ENCODE results near the gene MGAM2.
A peak's percentile ranks its signal among the peaks of the same experiment; 100 is the strongest.

The MGAM2 gene

DNA sequence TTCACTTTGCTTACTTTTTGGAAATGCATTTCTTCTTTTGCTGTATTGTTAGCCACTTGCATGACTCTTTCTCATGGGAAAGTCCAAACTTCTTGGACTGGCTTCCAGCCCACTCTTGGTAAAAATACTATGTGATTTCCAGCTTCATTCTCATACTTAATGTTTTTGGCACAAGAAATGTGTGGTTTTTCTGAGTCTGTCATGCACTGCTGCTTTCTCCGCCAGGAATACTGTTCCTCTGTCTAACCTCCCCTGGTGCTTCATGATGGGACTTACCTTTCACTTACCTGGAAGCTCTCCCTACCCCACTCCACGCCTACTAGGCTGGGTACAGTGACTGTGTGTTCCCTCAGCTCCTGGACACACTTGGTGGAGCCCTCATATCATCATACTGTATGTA is 18.7 kb downstream of the MGAM2 start:
- no peak for DNase-seq (ENCODE audit: low spot score)
- WGBS, 2 donors (ENCODE audit: extremely low coverage in 2 of 2, insufficient read length in 2 of 2, insufficient replicate concordance in 1 of 2): no CpG with 5 or more reads among the region's 2 CpGs
- H4K91ac ChIP-seq (ENCODE audit: low read depth, low read length, poor library complexity): no peak overlapping the region

DNA sequence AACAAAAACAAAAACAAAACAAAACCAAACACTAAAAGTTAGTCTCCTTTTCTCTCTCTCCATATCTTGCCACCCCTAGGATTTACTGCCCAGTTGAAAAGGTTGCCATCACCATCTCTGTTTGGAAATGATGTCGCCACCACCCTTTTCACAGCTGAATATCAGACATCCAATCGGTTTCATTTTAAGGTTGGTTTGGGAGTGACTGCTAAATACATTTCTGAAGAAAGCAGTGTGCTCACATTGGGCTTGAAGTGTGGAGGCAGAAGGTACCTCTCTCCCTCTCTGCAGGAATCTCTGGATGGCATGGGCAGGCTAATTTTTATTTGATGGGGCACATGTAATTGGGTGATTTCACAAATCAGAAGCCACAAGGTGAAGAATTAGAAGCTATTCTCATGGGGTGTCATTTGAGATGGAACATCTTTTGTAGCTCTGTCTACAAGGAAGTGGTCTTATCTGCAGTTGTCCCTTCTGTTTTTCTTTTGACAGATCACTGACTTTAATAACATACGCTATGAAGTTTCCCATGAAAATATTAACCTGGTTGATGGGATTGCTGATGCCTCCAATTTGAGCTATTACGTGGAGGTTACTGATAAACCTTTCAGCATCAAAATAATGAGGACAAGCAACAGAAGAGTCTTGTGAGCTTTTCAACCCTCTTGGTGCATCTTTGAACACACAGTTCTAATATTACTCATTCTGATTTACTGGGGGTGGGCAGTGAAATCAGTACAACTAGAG is 20.1 kb downstream of the MGAM2 start:
- no peak overlapping the region for H4K8ac ChIP-seq (ENCODE audit: low read depth, low read length)
- peaks cover 0 to 2% of the 10 kb centered on the region in 2 donors for H3K9me3 ChIP-seq (replicated peaks in 1 of 2; ENCODE audit: control insufficient read depth in 2 of 2, insufficient read depth in 1 of 2, low read depth in 1 of 2, low read length in 2 of 2)
- no peak overlapping the region for H4K91ac ChIP-seq (ENCODE audit: low read depth, low read length, poor library complexity)
- no peak overlapping the region for H2BK5ac ChIP-seq (ENCODE audit: low read length)
- H3K4ac ChIP-seq (ENCODE audit: low read length): no peak overlapping the region
- no peaks in the 10 kb centered on the region for H3K4me1 ChIP-seq (ENCODE audit: control insufficient read depth in 2 of 2, insufficient read depth in 1 of 2, low read depth in 1 of 2, low read length in 2 of 2)
- no peak overlapping the region for H3K14ac ChIP-seq (ENCODE audit: low read length)
- no peak overlapping the region for H3K4me3 ChIP-seq (ENCODE audit: low read length in 2 of 2)
- H3K4me2 ChIP-seq (ENCODE audit: insufficient read depth, low read length, poor library complexity, severe bottlenecking): no peak overlapping the region
- whole genome bisulfite sequencing, 2 donors (ENCODE audit: extremely low coverage in 2 of 2, insufficient read length in 2 of 2, insufficient replicate concordance in 1 of 2): no CpG with 5 or more reads among the region's 4 CpGs
- no peaks in the 10 kb centered on the region for H3K36me3 ChIP-seq (replicated peaks in 1 of 2; ENCODE audit: control insufficient read depth in 2 of 2, insufficient read depth in 2 of 2, low read length in 2 of 2)
- H2BK120ac ChIP-seq (ENCODE audit: low read depth, low read length): no peak overlapping the region
- H3K9ac ChIP-seq (ENCODE audit: low read depth, low read length, poor library complexity): no peak overlapping the region
- H3K27ac ChIP-seq (replicated peaks; ENCODE audit: low read length): no peak overlapping the region
- H3K27me3 ChIP-seq (ENCODE audit: control insufficient read depth in 3 of 3, insufficient read depth in 3 of 3, low read depth in 1 of 3, low read length in 3 of 3): no peaks in the 10 kb centered on the region
- no peak overlapping the region for H2AFZ ChIP-seq (ENCODE audit: low read length)
- DNase-seq (ENCODE audit: low spot score): no peak
- H2AK5ac ChIP-seq (ENCODE audit: low read depth, low read length): no peak overlapping the region
- H3K79me1 ChIP-seq (ENCODE audit: low read depth, low read length): no peaks in the 10 kb centered on the region
- H3K18ac ChIP-seq (ENCODE audit: low read length): no peak overlapping the region
- H3K23ac ChIP-seq (ENCODE audit: low read depth, low read length, poor library complexity): no peak overlapping the region
- H2BK15ac ChIP-seq (ENCODE audit: low read length): no peak overlapping the region
- H2BK12ac ChIP-seq (ENCODE audit: low read length): no peak overlapping the region

More for the DNA sequence above, 18.7 kb downstream of the MGAM2 start:
- H2BK15ac ChIP-seq (ENCODE audit: low read length): no peak overlapping the region
- H2BK12ac ChIP-seq (ENCODE audit: low read length): no peak overlapping the region
- no peak overlapping the region for H2AK5ac ChIP-seq (ENCODE audit: low read depth, low read length)
- H3K4me1 ChIP-seq (ENCODE audit: control insufficient read depth in 2 of 2, insufficient read depth in 1 of 2, low read depth in 1 of 2, low read length in 2 of 2): no peaks in the 10 kb centered on the region
- H3K4me3 ChIP-seq (ENCODE audit: low read length in 2 of 2): no peak overlapping the region
- H3K14ac ChIP-seq (ENCODE audit: low read length): no peak overlapping the region
- H2AFZ ChIP-seq (ENCODE audit: low read length): no peak overlapping the region
- no peak overlapping the region for H4K8ac ChIP-seq (ENCODE audit: low read depth, low read length)
- no peaks in the 10 kb centered on the region for H3K27me3 ChIP-seq (ENCODE audit: control insufficient read depth in 3 of 3, insufficient read depth in 3 of 3, low read depth in 1 of 3, low read length in 3 of 3)
- H3K4ac ChIP-seq (ENCODE audit: low read length): no peak overlapping the region
- H3K23ac ChIP-seq (ENCODE audit: low read depth, low read length, poor library complexity): no peak overlapping the region
- no peak overlapping the region for H2BK120ac ChIP-seq (ENCODE audit: low read depth, low read length)
- peaks cover 0 to 2% of the 10 kb centered on the region in 2 donors for H3K9me3 ChIP-seq (replicated peaks in 1 of 2; ENCODE audit: control insufficient read depth in 2 of 2, insufficient read depth in 1 of 2, low read depth in 1 of 2, low read length in 2 of 2)
- H3K36me3 ChIP-seq (replicated peaks in 1 of 2; ENCODE audit: control insufficient read depth in 2 of 2, insufficient read depth in 2 of 2, low read length in 2 of 2): no peaks in the 10 kb centered on the region
- H3K27ac ChIP-seq (replicated peaks; ENCODE audit: low read length): no peak overlapping the region
- H3K79me1 ChIP-seq (ENCODE audit: low read depth, low read length): no peaks in the 10 kb centered on the region
- H3K18ac ChIP-seq (ENCODE audit: low read length): no peak overlapping the region
- no peak overlapping the region for H2BK5ac ChIP-seq (ENCODE audit: low read length)
- H3K9ac ChIP-seq (ENCODE audit: low read depth, low read length, poor library complexity): no peak overlapping the region
- no peak overlapping the region for H3K4me2 ChIP-seq (ENCODE audit: insufficient read depth, low read length, poor library complexity, severe bottlenecking)

DNA sequence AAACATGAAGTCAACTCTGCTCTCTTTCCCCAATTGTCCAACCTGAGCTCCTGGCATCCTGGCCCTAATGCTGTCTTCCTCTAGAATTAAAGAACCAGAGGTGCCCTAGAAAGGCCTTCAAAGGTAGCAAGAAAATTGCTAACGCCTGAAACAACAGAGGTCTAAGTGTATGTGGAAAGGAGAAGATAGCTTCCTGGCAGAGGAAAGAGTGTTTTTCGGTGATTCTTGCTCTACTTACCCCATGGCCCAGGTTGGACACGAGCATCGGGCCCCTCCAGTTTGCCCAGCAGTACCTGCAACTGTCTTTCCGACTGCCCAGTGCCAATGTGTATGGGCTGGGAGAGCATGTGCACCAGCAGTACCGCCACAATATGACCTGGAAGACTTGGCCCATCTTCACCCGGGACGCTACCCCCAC is 22.2 kb downstream of the MGAM2 start:
- WGBS, 2 donors (ENCODE audit: extremely low coverage in 2 of 2, insufficient read length in 2 of 2, insufficient replicate concordance in 1 of 2): no CpG with 5 or more reads among the region's 8 CpGs
- H3K23ac ChIP-seq (ENCODE audit: low read depth, low read length, poor library complexity): no peak overlapping the region
- no peak overlapping the region for H4K91ac ChIP-seq (ENCODE audit: low read depth, low read length, poor library complexity)
- no peaks in the 10 kb centered on the region for H3K4me1 ChIP-seq (ENCODE audit: control insufficient read depth in 2 of 2, insufficient read depth in 1 of 2, low read depth in 1 of 2, low read length in 2 of 2)
- no peak overlapping the region for H3K14ac ChIP-seq (ENCODE audit: low read length)
- H3K4ac ChIP-seq (ENCODE audit: low read length): no peak overlapping the region
- H3K4me3 ChIP-seq (ENCODE audit: low read length in 2 of 2): peak overlapping the region in 1 of 2 donors; percentile 38
- peak overlapping the region; percentile 4 for H3K9ac ChIP-seq (ENCODE audit: low read depth, low read length, poor library complexity)
- peak overlapping the region; percentile 43 for H4K8ac ChIP-seq (ENCODE audit: low read depth, low read length)
- no peak overlapping the region for H2BK15ac ChIP-seq (ENCODE audit: low read length)
- H2BK12ac ChIP-seq (ENCODE audit: low read length): no peak overlapping the region
- no peaks in the 10 kb centered on the region for H3K36me3 ChIP-seq (replicated peaks in 1 of 2; ENCODE audit: control insufficient read depth in 2 of 2, insufficient read depth in 2 of 2, low read length in 2 of 2)
- no peak overlapping the region for H2BK5ac ChIP-seq (ENCODE audit: low read length)
- H3K27ac ChIP-seq (replicated peaks; ENCODE audit: low read length): no peak overlapping the region
- no peak overlapping the region for H2AFZ ChIP-seq (ENCODE audit: low read length)
- H2AK5ac ChIP-seq (ENCODE audit: low read depth, low read length): no peak overlapping the region
- peak overlapping the region; percentile 71 for H3K18ac ChIP-seq (ENCODE audit: low read length)
- DNase-seq (ENCODE audit: low spot score): no peak
- H2BK120ac ChIP-seq (ENCODE audit: low read depth, low read length): no peak overlapping the region
- H3K9me3 ChIP-seq (replicated peaks in 1 of 2; ENCODE audit: control insufficient read depth in 2 of 2, insufficient read depth in 1 of 2, low read depth in 1 of 2, low read length in 2 of 2): peaks cover 0 to 2% of the 10 kb centered on the region in 2 donors
- H3K27me3 ChIP-seq (ENCODE audit: control insufficient read depth in 3 of 3, insufficient read depth in 3 of 3, low read depth in 1 of 3, low read length in 3 of 3): no peaks in the 10 kb centered on the region
- H3K4me2 ChIP-seq (ENCODE audit: insufficient read depth, low read length, poor library complexity, severe bottlenecking): no peak overlapping the region
- H3K79me1 ChIP-seq (ENCODE audit: low read depth, low read length): no peaks in the 10 kb centered on the region

DNA sequence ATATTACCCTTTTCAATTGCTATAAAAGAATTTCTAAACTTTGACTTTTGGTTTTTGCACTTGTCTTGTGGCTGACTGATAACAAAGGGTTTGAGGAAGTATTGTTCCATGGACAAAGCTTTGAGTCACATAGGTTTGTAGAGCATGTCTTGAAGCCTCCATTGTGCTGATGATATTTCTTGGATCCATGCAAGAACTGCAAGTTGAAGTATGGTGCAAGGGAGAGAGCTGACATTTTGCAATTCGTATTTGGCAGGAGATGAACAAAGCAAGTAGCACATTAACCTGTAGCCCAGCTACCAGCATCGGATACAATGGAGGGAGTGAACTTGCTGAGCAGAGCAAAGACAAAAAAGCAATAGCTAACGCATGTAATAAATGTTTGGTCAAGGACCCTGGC is 23.4 kb downstream of the MGAM2 start:
- H3K4ac ChIP-seq (ENCODE audit: low read length): no peak overlapping the region
- H4K8ac ChIP-seq (ENCODE audit: low read depth, low read length): no peak overlapping the region
- no peaks in the 10 kb centered on the region for H3K4me1 ChIP-seq (ENCODE audit: control insufficient read depth in 2 of 2, insufficient read depth in 1 of 2, low read depth in 1 of 2, low read length in 2 of 2)
- H3K27me3 ChIP-seq (ENCODE audit: control insufficient read depth in 3 of 3, insufficient read depth in 3 of 3, low read depth in 1 of 3, low read length in 3 of 3): no peaks in the 10 kb centered on the region
- H4K91ac ChIP-seq (ENCODE audit: low read depth, low read length, poor library complexity): no peak overlapping the region
- no peak overlapping the region for H3K9ac ChIP-seq (ENCODE audit: low read depth, low read length, poor library complexity)
- WGBS, 2 donors (ENCODE audit: extremely low coverage in 2 of 2, insufficient read length in 2 of 2, insufficient replicate concordance in 1 of 2): no CpG with 5 or more reads among the region's 3 CpGs
- no peak for DNase-seq (ENCODE audit: low spot score)
- no peak overlapping the region for H3K4me3 ChIP-seq (ENCODE audit: low read length in 2 of 2)
- H3K18ac ChIP-seq (ENCODE audit: low read length): no peak overlapping the region
- no peak overlapping the region for H2BK12ac ChIP-seq (ENCODE audit: low read length)
- H3K23ac ChIP-seq (ENCODE audit: low read depth, low read length, poor library complexity): no peak overlapping the region
- no peak overlapping the region for H3K14ac ChIP-seq (ENCODE audit: low read length)
- no peaks in the 10 kb centered on the region for H3K36me3 ChIP-seq (replicated peaks in 1 of 2; ENCODE audit: control insufficient read depth in 2 of 2, insufficient read depth in 2 of 2, low read length in 2 of 2)
- no peak overlapping the region for H2BK15ac ChIP-seq (ENCODE audit: low read length)
- H2AK5ac ChIP-seq (ENCODE audit: low read depth, low read length): no peak overlapping the region
- H3K4me2 ChIP-seq (ENCODE audit: insufficient read depth, low read length, poor library complexity, severe bottlenecking): no peak overlapping the region
- no peak overlapping the region for H3K27ac ChIP-seq (replicated peaks; ENCODE audit: low read length)
- H3K79me1 ChIP-seq (ENCODE audit: low read depth, low read length): no peaks in the 10 kb centered on the region
- no peak overlapping the region for H2AFZ ChIP-seq (ENCODE audit: low read length)
- H3K9me3 ChIP-seq (replicated peaks in 1 of 2; ENCODE audit: control insufficient read depth in 2 of 2, insufficient read depth in 1 of 2, low read depth in 1 of 2, low read length in 2 of 2): peaks cover 0 to 2% of the 10 kb centered on the region in 2 donors
- no peak overlapping the region for H2BK5ac ChIP-seq (ENCODE audit: low read length)
- no peak overlapping the region for H2BK120ac ChIP-seq (ENCODE audit: low read depth, low read length)

Data from neuronal stem cell (in vitro differentiated cells).